ENCODE results near the gene GSTA2.
"Not testable (repeated sequence)": the region's sequence is repeated elsewhere in the genome, so short reads cannot be mapped to it uniquely, and the experiment has no call there.

The GSTA2 gene

GRCh38 chr6:52760105-52760765, 3.0 kb downstream of the GSTA2 start:
- ChIA-PET CTCF (no interaction called here), POLR2A (no interaction called here)
- TF ChIP-seq CTCF (IDR thresholded peaks at IDR 0.05; ENCODE audit: insufficient read depth, low read length, missing control alignments) = no peak
- no peak for DNase-seq (ENCODE audit: low read depth, low spot score)
- H3K4me3 ChIP-seq (ENCODE audit: low read depth, low read length) = no peak overlapping the region

- CTCF ChIA-PET = interaction anchor here (1.2 kb wide), 1 partner anchor 35 kb away, joined by 3 read pairs; no protein-coding TSS in a partner anchor
- no peak for TF ChIP-seq CTCF (IDR thresholded peaks at IDR 0.05; ENCODE audit: insufficient read depth, low read length, missing control alignments)
- no peak overlapping the region for H3K4me3 ChIP-seq (ENCODE audit: low read depth, low read length)
- no peak for DNase-seq (ENCODE audit: low read depth, low spot score)
- POLR2A ChIA-PET = no interaction called here
These were observed 4.2 kb downstream of the GSTA2 start for GRCh38 chr6:52759085-52759484.

GRCh38 chr6:52757651-52758338, 5.5 kb downstream of the GSTA2 start:
- peak; percentile 76 for DNase-seq (ENCODE audit: low read depth, low spot score)
- POLR2A ChIA-PET = not testable (repeated sequence)

GRCh38 chr6:52754443-52754842, 8.8 kb downstream of the GSTA2 start:
- ChIA-PET POLR2A (no interaction called here), CTCF (no interaction called here)
- H3K4me3 ChIP-seq (ENCODE audit: low read depth, low read length) = no peak overlapping the region
- no peak for TF ChIP-seq CTCF (IDR thresholded peaks at IDR 0.05; ENCODE audit: insufficient read depth, low read length, missing control alignments)
- DNase-seq (ENCODE audit: low read depth, low spot score) = no peak

More at GRCh38 chr6:52757651-52758338, 5.5 kb downstream of the GSTA2 start:
- not testable (repeated sequence) for H3K4me3 ChIP-seq (ENCODE audit: low read depth, low read length)
- CTCF ChIA-PET = interaction anchor here (1.2 kb wide), 1 partner anchor 33 kb away, joined by 3 read pairs; no protein-coding TSS in a partner anchor

- CTCF ChIA-PET; DNase-seq (ENCODE audit: low read depth, low spot score); POLR2A ChIA-PET; H3K4me3 ChIP-seq (ENCODE audit: low read depth, low read length): not testable (repeated sequence)
These were observed 10.1 kb downstream of the GSTA2 start for GRCh38 chr6:52753137-52753536.

- CTCF ChIA-PET = interaction anchor here (0.8 kb wide), 1 partner anchor 28 kb away, joined by 4 read pairs; no protein-coding TSS in a partner anchor
- POLR2A ChIA-PET = no interaction called here
These were observed 11.0 kb downstream of the GSTA2 start for GRCh38 chr6:52752310-52752709.

More at GRCh38 chr6:52752310-52752709, 11.0 kb downstream of the GSTA2 start:
- no peak for TF ChIP-seq CTCF (IDR thresholded peaks at IDR 0.05; ENCODE audit: insufficient read depth, low read length, missing control alignments)
- H3K4me3 ChIP-seq (ENCODE audit: low read depth, low read length) = no peak overlapping the region
- no peak for DNase-seq (ENCODE audit: low read depth, low spot score)
